HepG2 (cell line): Measurements from ENCODE around the gene TACC3. TPM values are rescaled to one million over a fixed set of nuclear protein-coding genes. Genes with fewer than 3 reads are reported as not detected.

Experiments
- HMG20A ChIP-seq: IDR thresholded peaks from 2 replicates; pipeline ENCODE4 v1.6.1; 2016; ENCODE audit warnings: borderline replicate concordance
- KAT7 ChIP-seq: IDR thresholded peaks from 2 replicates; pipeline ENCODE4 v1.6.1; 2018; ENCODE audit warnings: borderline replicate concordance, missing compliant biosample characterization
- KDM5B ChIP-seq: sonication (generic); formaldehyde crosslinking; IDR thresholded peaks from 2 replicates; pipeline ENCODE4 v1.4.0; 2020; ENCODE audit warnings: missing genetic modification reagents, mild to moderate bottlenecking, borderline replicate concordance
- NR2C2 ChIP-seq: sonication (generic); formaldehyde crosslinking; IDR thresholded peaks from 2 replicates; pipeline ENCODE4 v1.4.0; 2020; ENCODE audit warnings: missing genetic modification reagents, mild to moderate bottlenecking, moderate library complexity, borderline replicate concordance
- PHB2 ChIP-seq: fragments of 450-650 bp; IDR thresholded peaks from 2 replicates; pipeline ENCODE4 v1.6.1; 2018; ENCODE audit not compliant: partially characterized antibody
- RBFOX2 ChIP-seq: fragments of 200-400 bp; formaldehyde crosslinking; IDR thresholded peaks from 2 replicates; pipeline ENCODE4 v1.6.1; 2017; ENCODE audit warnings: low read depth, mild to moderate bottlenecking, low read length
- RELA ChIP-seq: sonication (generic); formaldehyde crosslinking; IDR thresholded peaks from 2 replicates; pipeline ENCODE4 v1.4.0; 2020; ENCODE audit warnings: missing genetic modification reagents
- TBX2 ChIP-seq: sonication (generic); formaldehyde crosslinking; IDR thresholded peaks from 2 replicates; pipeline ENCODE4 v1.5.0; 2020; ENCODE audit warnings: missing genetic modification reagents, mild to moderate bottlenecking, borderline replicate concordance
- TMF1 ChIP-seq: sonication (generic); formaldehyde crosslinking; IDR thresholded peaks from 2 replicates; pipeline ENCODE4 v1.8.1; 2022; ENCODE audit warnings: low read depth, missing genetic modification reagents
- ZBTB7A ChIP-seq: sonication (generic); formaldehyde crosslinking; IDR thresholded peaks from 2 replicates; pipeline ENCODE4 v1.8.0; 2022; ENCODE audit warnings: mild to moderate bottlenecking, missing genetic modification reagents
- ZFP36 ChIP-seq: fragments of 150-350 bp; IDR thresholded peaks from 2 replicates; pipeline ENCODE4 v1.6.1; 2018; ENCODE audit warnings: borderline replicate concordance, low read length, low read depth; ENCODE audit not compliant: partially characterized antibody
- ZKSCAN8 ChIP-seq: IDR thresholded peaks from 2 replicates; pipeline ENCODE4 v1.6.1; 2016; ENCODE audit warnings: borderline replicate concordance, missing genetic modification reagents, missing compliant biosample characterization
- ZMYM4 ChIP-seq: sonication (generic); formaldehyde crosslinking; IDR thresholded peaks from 2 replicates; pipeline ENCODE4 v1.8.1; 2023; ENCODE audit warnings: mild to moderate bottlenecking, missing genetic modification reagents
- ZNF121 ChIP-seq: sonication (generic); formaldehyde crosslinking; IDR thresholded peaks from 2 replicates; pipeline ENCODE4 v1.5.0; 2020; ENCODE audit warnings: mild to moderate bottlenecking, missing genetic modification reagents
- ZNF329 ChIP-seq: sonication (generic); formaldehyde crosslinking; IDR thresholded peaks from 2 replicates; pipeline ENCODE4 v1.9.0; 2021; ENCODE audit warnings: low read depth, mild to moderate bottlenecking, missing genetic modification reagents
- ZNF713 ChIP-seq: sonication (generic); formaldehyde crosslinking; IDR thresholded peaks from 2 replicates; pipeline ENCODE4 v1.4.0; 2020; ENCODE audit warnings: mild to moderate bottlenecking, missing genetic modification reagents
- ZNF879 ChIP-seq: sonication (generic); formaldehyde crosslinking; IDR thresholded peaks from 2 replicates; pipeline ENCODE4 v1.8.1; 2023; ENCODE audit warnings: missing genetic modification reagents
- polyA plus RNA-seq, 8 experiments: library from polyadenylated mRNA; depleted of rRNA in 3 of 8; stranded (reverse) in 7 of 8; unstranded in 1 of 8; fragments of >200 nt; fragmentation: Illumina TruSeq in 4 of 8; extraction: Trizol in 4 of 8; gene quantifications; 2 replicates each; pipeline versions ENCODE4 v1.2.1 to v1.2.3, GENCODE V29; 2011 to 2016; ENCODE audit warnings: low read depth in 4 of 8, missing spikeins in 1 of 8, mixed read lengths in 1 of 8; ENCODE audit not compliant: insufficient read depth in 1 of 8
- total RNA-seq, 5 experiments: library from RNA; depleted of rRNA; stranded (reverse); fragments of >200 nt; fragmentation: Illumina TruSeq; extraction: Trizol; gene quantifications; 2 replicates each; pipeline ENCODE4 v1.2.3, GENCODE V29; 2016; ENCODE audit warnings: low read depth in 1 of 5
- TF ChIP-seq, protein P1 (sequence below): sonication (generic); formaldehyde crosslinking; IDR thresholded peaks from 2 replicates; pipeline ENCODE4 v1.9.0; 2021; ENCODE audit warnings: missing genetic modification reagents, mild to moderate bottlenecking, borderline replicate concordance
- TF ChIP-seq, protein P2 (sequence below): sonication (generic); formaldehyde crosslinking; IDR thresholded peaks from 2 replicates; pipeline ENCODE4 v1.5.1; 2020; ENCODE audit warnings: mild to moderate bottlenecking, missing genetic modification reagents, borderline replicate concordance
- TF ChIP-seq, protein P3 (sequence below): sonication (generic); formaldehyde crosslinking; IDR thresholded peaks from 2 replicates; pipeline ENCODE4 v1.5.0; 2020; ENCODE audit warnings: mild to moderate bottlenecking, missing genetic modification reagents

Gene TACC3
- total and polyA plus RNA-seq, 2 of the 13 experiments (the other 11 are each of a cell fraction or from before 2014, with no cell fraction given) = 20.3 to 21.2 TPM

DNA sequence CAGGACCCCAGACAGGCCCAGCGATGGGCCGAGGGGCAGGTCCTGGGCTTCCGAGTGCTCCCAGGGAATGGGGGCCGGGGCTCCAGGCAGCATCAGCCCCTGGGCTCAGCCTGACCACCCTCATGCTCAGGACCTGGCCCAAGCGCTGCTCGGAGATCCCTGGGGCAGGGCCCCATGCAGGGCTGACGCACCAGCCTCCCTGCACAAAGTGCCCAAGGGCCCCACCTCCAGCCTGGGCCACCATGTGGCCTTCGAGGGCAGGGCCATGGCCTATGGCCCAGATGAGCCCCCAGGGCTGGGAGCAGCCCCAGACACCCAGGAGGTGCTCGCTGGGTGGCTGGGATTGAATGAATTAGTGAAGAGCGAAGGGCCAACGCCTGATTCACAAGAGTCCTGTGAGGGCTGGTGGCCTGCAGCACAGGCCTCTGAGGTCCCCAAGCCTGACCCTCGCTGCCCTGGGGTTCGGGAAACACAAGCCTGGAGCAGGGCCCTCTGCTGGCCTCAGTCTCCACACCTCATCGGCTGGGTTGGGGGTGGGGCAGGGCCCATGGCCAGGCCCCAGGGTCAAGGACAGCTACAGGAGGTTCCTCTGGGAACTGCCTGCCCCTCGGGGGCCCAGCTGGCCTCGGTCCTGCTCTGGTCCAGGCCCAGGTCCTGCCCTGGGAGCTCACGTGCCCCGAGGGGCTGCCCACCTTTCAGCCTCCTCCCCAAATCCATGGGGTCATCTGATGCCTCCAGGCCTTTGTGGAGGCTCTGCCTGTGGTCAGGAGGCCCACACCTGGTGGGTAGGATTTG, 58.5 kb downstream of the TACC3 start (continued):
- TF ChIP-seq ZFP36 (no peak), KDM5B (CRISPR knock-in tag) (peak; percentile 65; the same call in 1 of the 2 replicates), PHB2 (no peak), ZNF713 (CRISPR knock-in tag) (no peak), ZKSCAN8 (CRISPR knock-in tag) (no peak), RBFOX2 (peak; percentile 63), ZNF879 (CRISPR knock-in tag) (no peak; the same call in 1 of the 2 replicates), RELA (no peak; the same call in 1 of the 2 replicates), ZMYM4 (CRISPR knock-in tag) (peak; percentile 77), NR2C2 (CRISPR knock-in tag) (peak; percentile 95), KAT7 (CRISPR knock-in tag) (no peak; the same call in 1 of the 2 replicates), TBX2 (peak; percentile 95), ZBTB7A (CRISPR knock-in tag) (peak; percentile 92), ZNF329 (CRISPR knock-in tag) (no peak), ZNF121 (CRISPR knock-in tag) (no peak), HMG20A (no peak), TMF1 (0 out of 2 replicates have a peak, but pooled peaks have one; percentile 56)
- TF ChIP-seq, protein P1, sequence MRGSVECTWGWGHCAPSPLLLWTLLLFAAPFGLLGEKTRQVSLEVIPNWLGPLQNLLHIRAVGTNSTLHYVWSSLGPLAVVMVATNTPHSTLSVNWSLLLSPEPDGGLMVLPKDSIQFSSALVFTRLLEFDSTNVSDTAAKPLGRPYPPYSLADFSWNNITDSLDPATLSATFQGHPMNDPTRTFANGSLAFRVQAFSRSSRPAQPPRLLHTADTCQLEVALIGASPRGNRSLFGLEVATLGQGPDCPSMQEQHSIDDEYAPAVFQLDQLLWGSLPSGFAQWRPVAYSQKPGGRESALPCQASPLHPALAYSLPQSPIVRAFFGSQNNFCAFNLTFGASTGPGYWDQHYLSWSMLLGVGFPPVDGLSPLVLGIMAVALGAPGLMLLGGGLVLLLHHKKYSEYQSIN (CRISPR knock-in tag) = no peak
- TF ChIP-seq, protein P2, sequence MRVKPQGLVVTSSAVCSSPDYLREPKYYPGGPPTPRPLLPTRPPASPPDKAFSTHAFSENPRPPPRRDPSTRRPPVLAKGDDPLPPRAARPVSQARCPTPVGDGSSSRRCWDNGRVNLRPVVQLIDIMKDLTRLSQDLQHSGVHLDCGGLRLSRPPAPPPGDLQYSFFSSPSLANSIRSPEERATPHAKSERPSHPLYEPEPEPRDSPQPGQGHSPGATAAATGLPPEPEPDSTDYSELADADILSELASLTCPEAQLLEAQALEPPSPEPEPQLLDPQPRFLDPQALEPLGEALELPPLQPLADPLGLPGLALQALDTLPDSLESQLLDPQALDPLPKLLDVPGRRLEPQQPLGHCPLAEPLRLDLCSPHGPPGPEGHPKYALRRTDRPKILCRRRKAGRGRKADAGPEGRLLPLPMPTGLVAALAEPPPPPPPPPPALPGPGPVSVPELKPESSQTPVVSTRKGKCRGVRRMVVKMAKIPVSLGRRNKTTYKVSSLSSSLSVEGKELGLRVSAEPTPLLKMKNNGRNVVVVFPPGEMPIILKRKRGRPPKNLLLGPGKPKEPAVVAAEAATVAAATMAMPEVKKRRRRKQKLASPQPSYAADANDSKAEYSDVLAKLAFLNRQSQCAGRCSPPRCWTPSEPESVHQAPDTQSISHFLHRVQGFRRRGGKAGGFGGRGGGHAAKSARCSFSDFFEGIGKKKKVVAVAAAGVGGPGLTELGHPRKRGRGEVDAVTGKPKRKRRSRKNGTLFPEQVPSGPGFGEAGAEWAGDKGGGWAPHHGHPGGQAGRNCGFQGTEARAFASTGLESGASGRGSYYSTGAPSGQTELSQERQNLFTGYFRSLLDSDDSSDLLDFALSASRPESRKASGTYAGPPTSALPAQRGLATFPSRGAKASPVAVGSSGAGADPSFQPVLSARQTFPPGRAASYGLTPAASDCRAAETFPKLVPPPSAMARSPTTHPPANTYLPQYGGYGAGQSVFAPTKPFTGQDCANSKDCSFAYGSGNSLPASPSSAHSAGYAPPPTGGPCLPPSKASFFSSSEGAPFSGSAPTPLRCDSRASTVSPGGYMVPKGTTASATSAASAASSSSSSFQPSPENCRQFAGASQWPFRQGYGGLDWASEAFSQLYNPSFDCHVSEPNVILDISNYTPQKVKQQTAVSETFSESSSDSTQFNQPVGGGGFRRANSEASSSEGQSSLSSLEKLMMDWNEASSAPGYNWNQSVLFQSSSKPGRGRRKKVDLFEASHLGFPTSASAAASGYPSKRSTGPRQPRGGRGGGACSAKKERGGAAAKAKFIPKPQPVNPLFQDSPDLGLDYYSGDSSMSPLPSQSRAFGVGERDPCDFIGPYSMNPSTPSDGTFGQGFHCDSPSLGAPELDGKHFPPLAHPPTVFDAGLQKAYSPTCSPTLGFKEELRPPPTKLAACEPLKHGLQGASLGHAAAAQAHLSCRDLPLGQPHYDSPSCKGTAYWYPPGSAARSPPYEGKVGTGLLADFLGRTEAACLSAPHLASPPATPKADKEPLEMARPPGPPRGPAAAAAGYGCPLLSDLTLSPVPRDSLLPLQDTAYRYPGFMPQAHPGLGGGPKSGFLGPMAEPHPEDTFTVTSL (CRISPR knock-in tag) = 0 out of 2 replicates have a peak, but pooled peaks have one; percentile 8
- TF ChIP-seq, protein P3, sequence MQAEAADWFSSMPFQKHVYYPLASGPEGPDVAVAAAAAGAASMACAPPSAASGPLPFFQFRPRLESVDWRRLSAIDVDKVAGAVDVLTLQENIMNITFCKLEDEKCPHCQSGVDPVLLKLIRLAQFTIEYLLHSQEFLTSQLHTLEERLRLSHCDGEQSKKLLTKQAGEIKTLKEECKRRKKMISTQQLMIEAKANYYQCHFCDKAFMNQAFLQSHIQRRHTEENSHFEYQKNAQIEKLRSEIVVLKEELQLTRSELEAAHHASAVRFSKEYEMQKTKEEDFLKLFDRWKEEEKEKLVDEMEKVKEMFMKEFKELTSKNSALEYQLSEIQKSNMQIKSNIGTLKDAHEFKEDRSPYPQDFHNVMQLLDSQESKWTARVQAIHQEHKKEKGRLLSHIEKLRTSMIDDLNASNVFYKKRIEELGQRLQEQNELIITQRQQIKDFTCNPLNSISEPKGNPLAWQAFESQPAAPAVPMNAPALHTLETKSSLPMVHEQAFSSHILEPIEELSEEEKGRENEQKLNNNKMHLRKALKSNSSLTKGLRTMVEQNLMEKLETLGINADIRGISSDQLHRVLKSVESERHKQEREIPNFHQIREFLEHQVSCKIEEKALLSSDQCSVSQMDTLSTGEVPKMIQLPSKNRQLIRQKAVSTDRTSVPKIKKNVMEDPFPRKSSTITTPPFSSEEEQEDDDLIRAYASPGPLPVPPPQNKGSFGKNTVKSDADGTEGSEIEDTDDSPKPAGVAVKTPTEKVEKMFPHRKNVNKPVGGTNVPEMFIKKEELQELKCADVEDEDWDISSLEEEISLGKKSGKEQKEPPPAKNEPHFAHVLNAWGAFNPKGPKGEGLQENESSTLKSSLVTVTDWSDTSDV (CRISPR knock-in tag) = no peak
